Measurements from ENCODE around the gene SLC25A28.

SLC25A28 gene

GRCh38 chr10:99659868-99660366 is 39.7 kb upstream of the SLC25A28 start:
- H3K4me3 ChIP-seq (replicated peaks; ENCODE audit: low read depth, low read length) = peak overlapping the region; percentile 86
- no peaks in the 10 kb centered on the region for H3K27me3 ChIP-seq (replicated peaks; ENCODE audit: control insufficient read depth, insufficient read depth, low read length)
- no peak for DNase-seq (ENCODE audit: extremely low read depth, insufficient read length)
- no peak for TF ChIP-seq CTCF (IDR thresholded peaks at IDR 0.05; ENCODE audit: insufficient read depth, low read length, poor library complexity, severe bottlenecking)
- H3K36me3 ChIP-seq (ENCODE audit: control insufficient read depth, insufficient read depth, low read length) = peaks cover 1% of the 10 kb centered on the region

- no peak for TF ChIP-seq CTCF (IDR thresholded peaks at IDR 0.05; ENCODE audit: insufficient read depth, low read length, poor library complexity, severe bottlenecking)
- no peaks in the 10 kb centered on the region for H3K36me3 ChIP-seq (ENCODE audit: control insufficient read depth, insufficient read depth, low read length)
- peak within 1 kb of the TSS; percentile 86 for H3K4me3 ChIP-seq (replicated peaks; ENCODE audit: low read depth, low read length)
These were observed 39.0 kb upstream of the SLC25A28 start, which contains the start of gene ENTPD7 for GRCh38 chr10:99659031-99659867. Gene ENTPD7, plus strand, starts transcription at chr10:99659509. Its CDS starts 448 bp downstream, at chr10:99659957.

GRCh38 chr10:99658622-99659030 is 38.4 kb upstream of the SLC25A28 start:
- no peaks in the 10 kb centered on the region for H3K27me3 ChIP-seq (replicated peaks; ENCODE audit: control insufficient read depth, insufficient read depth, low read length)
- H3K36me3 ChIP-seq (ENCODE audit: control insufficient read depth, insufficient read depth, low read length) = no peaks in the 10 kb centered on the region
- TF ChIP-seq CTCF (IDR thresholded peaks at IDR 0.05; ENCODE audit: insufficient read depth, low read length, poor library complexity, severe bottlenecking) = no peak
- peak overlapping the region; percentile 86 for H3K4me3 ChIP-seq (replicated peaks; ENCODE audit: low read depth, low read length)
- DNase-seq (ENCODE audit: extremely low read depth, insufficient read length) = peak; percentile 35

More at GRCh38 chr10:99659031-99659867, 39.0 kb upstream of the SLC25A28 start, which contains the start of gene ENTPD7:
- H3K27me3 ChIP-seq (replicated peaks; ENCODE audit: control insufficient read depth, insufficient read depth, low read length) = no peaks in the 10 kb centered on the region
- DNase-seq (ENCODE audit: extremely low read depth, insufficient read length) = peak; percentile 97

- H3K4me3 ChIP-seq (replicated peaks; ENCODE audit: low read depth, low read length) = no peak overlapping the region
- TF ChIP-seq CTCF (IDR thresholded peaks at IDR 0.05; ENCODE audit: insufficient read depth, low read length, poor library complexity, severe bottlenecking) = no peak
- no peaks in the 10 kb centered on the region for H3K27me3 ChIP-seq (replicated peaks; ENCODE audit: control insufficient read depth, insufficient read depth, low read length)
- DNase-seq (ENCODE audit: extremely low read depth, insufficient read length) = no peak
- H3K36me3 ChIP-seq (ENCODE audit: control insufficient read depth, insufficient read depth, low read length) = no peaks in the 10 kb centered on the region
These were observed 36.2 kb upstream of the SLC25A28 start for GRCh38 chr10:99656199-99657064.

- Histone ChIP-seq H3K27me3 (replicated peaks; ENCODE audit: control insufficient read depth, insufficient read depth, low read length) (no peaks in the 10 kb centered on the region), H3K4me3 (replicated peaks; ENCODE audit: low read depth, low read length) (no peak overlapping the region), H3K36me3 (ENCODE audit: control insufficient read depth, insufficient read depth, low read length) (no peaks in the 10 kb centered on the region)
- no peak for DNase-seq (ENCODE audit: extremely low read depth, insufficient read length)
- no peak for TF ChIP-seq CTCF (IDR thresholded peaks at IDR 0.05; ENCODE audit: insufficient read depth, low read length, poor library complexity, severe bottlenecking)
These were observed 34.3 kb upstream of the SLC25A28 start for GRCh38 chr10:99654390-99655175.
